Mucosa of rectum (tissue), 2 donors: Measurements from ENCODE around the gene OR4F16.
"Not testable (repeated sequence)": the region's sequence is repeated elsewhere in the genome, so short reads cannot be mapped to it uniquely, and the experiment has no call there.

Experiments
- H3K27ac ChIP-seq, 2 donors: one replicate each; pipeline ENCODE4 v1.7.0; 2013; ENCODE audit warnings: inconsistent platforms in 2 of 2, low read depth in 2 of 2, low read length in 2 of 2
- H3K27me3 ChIP-seq, 2 donors: one replicate each; pipeline ENCODE4 v1.7.0; 2013; ENCODE audit warnings: low read length in 2 of 2; ENCODE audit not compliant: control insufficient read depth in 2 of 2, insufficient read depth in 2 of 2
- H3K36me3 ChIP-seq, 2 donors: one replicate each; pipeline ENCODE4 v1.7.0; 2013; ENCODE audit warnings: low read length in 2 of 2; ENCODE audit not compliant: control insufficient read depth in 2 of 2, insufficient read depth in 2 of 2
- H3K4me1 ChIP-seq, 2 donors: one replicate each; pipeline ENCODE4 v1.7.0; 2013; ENCODE audit warnings: low read length in 2 of 2, mild to moderate bottlenecking in 1 of 2; ENCODE audit not compliant: control insufficient read depth in 2 of 2, insufficient read depth in 2 of 2
- H3K4me3 ChIP-seq, 2 donors: one replicate each; pipeline ENCODE4 v1.7.0; 2013; ENCODE audit warnings: low read length in 2 of 2
- H3K9ac ChIP-seq, 2 donors: one replicate each; pipeline ENCODE4 v1.7.0; 2013; ENCODE audit warnings: low read length in 2 of 2, low read depth in 1 of 2, mild to moderate bottlenecking in 1 of 2
- H3K9me3 ChIP-seq, 2 donors: one replicate each; pipeline ENCODE4 v1.7.0; 2013; ENCODE audit warnings: low read length in 2 of 2; ENCODE audit not compliant: control insufficient read depth in 2 of 2
- donor health status: healthy.
- donor health status: Normal muscosa, but diverticular disease.

OR4F16 gene, protein sequence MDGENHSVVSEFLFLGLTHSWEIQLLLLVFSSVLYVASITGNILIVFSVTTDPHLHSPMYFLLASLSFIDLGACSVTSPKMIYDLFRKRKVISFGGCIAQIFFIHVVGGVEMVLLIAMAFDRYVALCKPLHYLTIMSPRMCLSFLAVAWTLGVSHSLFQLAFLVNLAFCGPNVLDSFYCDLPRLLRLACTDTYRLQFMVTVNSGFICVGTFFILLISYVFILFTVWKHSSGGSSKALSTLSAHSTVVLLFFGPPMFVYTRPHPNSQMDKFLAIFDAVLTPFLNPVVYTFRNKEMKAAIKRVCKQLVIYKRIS

GRCh38 chr1:686554-686953 is at the start of gene OR4F16:
TSS of gene OR4F16 (minus strand) at chr1:686654. CDS start at chr1:686654, 0 bp downstream.
- H3K4me1 ChIP-seq, H3K27ac ChIP-seq, H3K27me3 ChIP-seq, H3K9me3 ChIP-seq, H3K9ac ChIP-seq, H3K36me3 ChIP-seq, H3K4me3 ChIP-seq: not testable (repeated sequence)

- H3K27ac ChIP-seq, H3K27me3 ChIP-seq: not testable (repeated sequence)
Observed at GRCh38 chr1:733649-734048, 47.2 kb upstream of the OR4F16 start.

GRCh38 chr1:727040-727439 is 40.6 kb upstream of the OR4F16 start:
- not testable (repeated sequence) for H3K4me3 ChIP-seq

More at GRCh38 chr1:733649-734048, 47.2 kb upstream of the OR4F16 start:
- not testable (repeated sequence) for H3K4me3 ChIP-seq, H3K9me3 ChIP-seq, H3K36me3 ChIP-seq, H3K4me1 ChIP-seq, H3K9ac ChIP-seq

More at GRCh38 chr1:727040-727439, 40.6 kb upstream of the OR4F16 start:
- not testable (repeated sequence) for H3K36me3 ChIP-seq, H3K27me3 ChIP-seq, H3K9ac ChIP-seq, H3K9me3 ChIP-seq, H3K27ac ChIP-seq, H3K4me1 ChIP-seq
